C4-2B (cell line): Measurements from ENCODE around the gene ADAMTS19.
"Not testable (repeated sequence)": the region's sequence is repeated elsewhere in the genome, so short reads cannot be mapped to it uniquely, and the experiment has no call there.

ENCODE experiments used
- H3K27ac ChIP-seq: fragments of 450-650 bp; 2 replicates; pipeline ENCODE4 v1.5.1; 2017
- ZFX ChIP-seq: fragments of 450-650 bp; IDR thresholded peaks from 2 replicates; pipeline ENCODE4 v1.6.1; 2017
- TF ChIP-seq, protein P1 (sequence below): fragments of 450-650 bp; conservative IDR thresholded peaks from 2 replicates; pipeline ENCODE4 v1.5.1; 2017; ENCODE audit warnings: mild to moderate bottlenecking

Gene ADAMTS19

GRCh38 chr5:129629575-129629974 is 169.5 kb downstream of the ADAMTS19 start:
- TF ChIP-seq ZFX: no peak
- TF ChIP-seq, protein P1, sequence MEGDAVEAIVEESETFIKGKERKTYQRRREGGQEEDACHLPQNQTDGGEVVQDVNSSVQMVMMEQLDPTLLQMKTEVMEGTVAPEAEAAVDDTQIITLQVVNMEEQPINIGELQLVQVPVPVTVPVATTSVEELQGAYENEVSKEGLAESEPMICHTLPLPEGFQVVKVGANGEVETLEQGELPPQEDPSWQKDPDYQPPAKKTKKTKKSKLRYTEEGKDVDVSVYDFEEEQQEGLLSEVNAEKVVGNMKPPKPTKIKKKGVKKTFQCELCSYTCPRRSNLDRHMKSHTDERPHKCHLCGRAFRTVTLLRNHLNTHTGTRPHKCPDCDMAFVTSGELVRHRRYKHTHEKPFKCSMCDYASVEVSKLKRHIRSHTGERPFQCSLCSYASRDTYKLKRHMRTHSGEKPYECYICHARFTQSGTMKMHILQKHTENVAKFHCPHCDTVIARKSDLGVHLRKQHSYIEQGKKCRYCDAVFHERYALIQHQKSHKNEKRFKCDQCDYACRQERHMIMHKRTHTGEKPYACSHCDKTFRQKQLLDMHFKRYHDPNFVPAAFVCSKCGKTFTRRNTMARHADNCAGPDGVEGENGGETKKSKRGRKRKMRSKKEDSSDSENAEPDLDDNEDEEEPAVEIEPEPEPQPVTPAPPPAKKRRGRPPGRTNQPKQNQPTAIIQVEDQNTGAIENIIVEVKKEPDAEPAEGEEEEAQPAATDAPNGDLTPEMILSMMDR: no peak
- no peak overlapping the region for H3K27ac ChIP-seq

DNA sequence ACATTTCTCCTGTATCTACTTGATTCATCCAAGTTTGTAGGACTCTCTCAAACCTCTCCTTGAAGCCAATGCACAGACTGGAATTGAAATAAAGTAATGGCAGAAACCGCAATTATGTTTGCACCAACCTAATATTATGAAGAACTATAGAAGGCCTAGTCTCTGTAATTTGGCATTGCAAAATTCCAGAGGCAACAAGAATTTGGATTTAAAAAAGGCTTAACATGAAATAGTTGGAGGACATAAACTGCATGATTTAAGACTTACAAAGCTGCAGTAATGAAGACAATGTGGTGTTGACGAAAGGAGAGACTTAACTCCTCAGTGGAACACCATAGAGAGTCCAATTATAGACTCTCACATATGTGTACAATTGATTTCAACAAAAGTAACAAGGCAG is 170.0 kb downstream of the ADAMTS19 start:
- TF ChIP-seq, protein P1: no peak
- TF ChIP-seq ZFX: no peak
- H3K27ac ChIP-seq: no peak overlapping the region

DNA sequence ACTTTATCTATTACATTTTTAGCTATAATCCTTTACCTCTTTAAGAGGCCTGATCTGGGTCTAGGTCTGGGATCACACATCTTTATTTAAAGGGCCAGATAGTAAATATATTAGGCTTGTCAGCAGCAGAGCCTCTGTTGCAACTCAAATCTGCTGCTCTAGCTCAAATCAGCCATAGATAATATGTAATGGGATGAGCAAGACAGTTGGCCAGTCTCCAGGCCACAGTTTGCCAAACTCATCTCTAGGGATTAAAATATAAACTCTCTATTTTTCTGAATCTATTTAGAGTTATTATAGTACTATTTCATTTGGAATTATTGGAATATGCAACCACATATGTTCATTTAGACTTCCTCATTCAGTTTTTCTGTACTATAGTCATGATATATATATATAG is 171.9 kb downstream of the ADAMTS19 start:
- TF ChIP-seq, protein P1: no peak
- TF ChIP-seq ZFX: no peak

GRCh38 chr5:129637501-129637900 is 177.4 kb downstream of the ADAMTS19 start:
- not testable (repeated sequence) for H3K27ac ChIP-seq

More for the DNA sequence above, 171.9 kb downstream of the ADAMTS19 start:
- H3K27ac ChIP-seq: no peak overlapping the region

GRCh38 chr5:129639331-129639730 is 179.2 kb downstream of the ADAMTS19 start:
- no peak for TF ChIP-seq ZFX
- TF ChIP-seq, protein P1: no peak
- no peak overlapping the region for H3K27ac ChIP-seq

DNA sequence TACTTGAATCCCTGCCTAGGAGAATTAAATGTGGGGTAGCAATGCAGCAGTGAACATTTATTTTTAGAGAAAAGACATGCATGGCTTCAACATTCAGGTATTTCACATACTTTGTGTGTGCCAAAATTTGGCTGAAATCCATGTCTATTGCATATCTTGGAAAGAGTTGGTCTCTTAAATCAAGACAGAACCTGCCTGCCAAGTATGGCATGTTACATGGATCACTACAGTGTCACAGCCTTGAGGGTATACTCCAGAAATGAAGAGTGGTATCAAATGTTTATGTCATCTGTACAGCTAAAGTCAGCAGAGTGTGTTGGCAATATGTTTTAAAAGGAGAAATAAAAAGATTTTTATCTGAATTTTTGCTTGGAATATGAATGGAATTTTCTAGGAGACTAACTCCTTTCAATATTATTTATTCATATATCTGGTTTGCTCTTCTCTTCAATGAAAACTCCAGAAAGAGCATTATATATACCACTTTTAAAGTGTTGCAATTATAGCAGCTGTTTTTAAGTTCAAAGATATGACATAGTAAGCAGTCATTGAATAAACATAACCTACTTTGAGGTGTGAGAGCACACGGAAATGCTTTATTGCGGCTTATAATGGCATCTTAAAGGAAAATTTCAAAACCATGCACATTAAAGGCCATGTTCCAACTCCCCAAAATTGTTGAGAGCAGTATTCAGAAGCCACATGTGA is 192.4 kb downstream of the ADAMTS19 start:
- H3K27ac ChIP-seq: no peak overlapping the region
- no peak for TF ChIP-seq ZFX
- TF ChIP-seq, protein P1: no peak

- TF ChIP-seq ZFX: no peak
- TF ChIP-seq, protein P1: no peak
- no peak overlapping the region for H3K27ac ChIP-seq
These were observed 192.9 kb downstream of the ADAMTS19 start for GRCh38 chr5:129653057-129653375.

GRCh38 chr5:129653442-129653841 is 193.3 kb downstream of the ADAMTS19 start:
- no peak overlapping the region for H3K27ac ChIP-seq
- no peak for TF ChIP-seq ZFX

DNA sequence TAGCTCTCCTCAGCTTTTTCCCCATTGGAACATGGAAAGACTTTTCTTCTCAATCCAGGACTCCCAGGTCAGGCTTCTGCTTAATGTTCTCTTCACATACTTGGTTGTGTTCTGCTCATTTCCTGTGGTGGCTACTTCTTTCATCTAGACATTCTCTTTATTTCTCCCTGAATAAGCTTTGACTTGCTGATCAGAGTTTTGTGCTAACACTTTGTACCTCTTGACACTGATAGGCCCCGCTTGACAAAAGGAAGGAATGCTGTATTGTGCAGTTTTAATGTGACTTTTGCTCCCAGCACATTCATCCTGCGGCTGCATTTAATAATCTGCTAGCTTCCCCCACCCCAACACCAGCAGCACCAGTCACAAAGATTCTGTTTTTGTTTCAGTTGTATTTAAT is 196.9 kb downstream of the ADAMTS19 start:
- H3K27ac ChIP-seq: no peak overlapping the region
- no peak for TF ChIP-seq ZFX
- TF ChIP-seq, protein P1: no peak
